Central memory CD4-positive, alpha-beta T cell (primary cell): Measurements from ENCODE around the gene RPH3AL.
"Not testable (repeated sequence)": the region's sequence is repeated elsewhere in the genome, so short reads cannot be mapped to it uniquely, and the experiment has no call there.

ENCODE experiments used
- DNase-seq: peaks from one replicate; pipeline ENCODE4 v3.0.0; 2022

The RPH3AL gene

GRCh38 chr17:335691-336090 is 16.9 kb downstream of the RPH3AL start:
- DNase-seq: no peak

- DNase-seq: no peak
Observed at GRCh38 chr17:334974-335481, 17.6 kb downstream of the RPH3AL start.

DNA sequence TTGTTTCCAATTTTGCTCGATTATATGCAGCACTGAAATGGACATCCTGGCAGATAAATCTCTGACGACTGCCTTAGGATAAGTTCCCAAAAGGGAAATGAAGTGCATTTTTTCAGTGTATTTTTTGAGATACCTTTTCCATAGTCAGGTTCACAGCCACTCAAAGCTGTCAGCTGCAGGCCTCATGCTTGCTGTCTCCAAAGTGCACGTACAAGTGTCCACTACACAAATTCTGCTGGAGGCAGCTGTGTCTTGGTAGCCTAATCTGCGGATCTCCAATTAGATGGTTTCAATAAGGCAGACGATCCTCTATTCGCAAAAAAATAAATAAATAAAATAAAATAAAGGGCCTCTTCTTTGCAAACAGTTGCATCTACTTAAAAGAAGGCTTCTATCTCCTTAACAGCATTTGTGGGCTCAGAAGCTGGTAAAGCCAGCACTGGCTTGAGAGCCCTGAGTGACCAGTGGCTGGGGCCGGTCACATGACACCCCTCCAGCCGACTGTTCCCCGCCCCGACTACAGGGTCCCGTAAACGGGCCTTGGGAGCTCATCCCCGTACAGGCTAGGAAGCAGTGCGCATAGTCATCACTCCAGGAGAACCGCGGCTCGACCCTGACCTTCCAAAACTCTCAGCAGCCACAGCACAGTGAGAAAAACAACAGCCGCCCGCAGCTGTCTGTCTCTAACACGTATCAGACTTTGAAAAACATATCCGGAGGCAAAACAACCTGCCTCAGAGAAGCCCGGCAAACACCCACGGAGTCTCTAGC is 18.8 kb downstream of the RPH3AL start:
- no peak for DNase-seq

- no peak for DNase-seq
Observed at GRCh38 chr17:332558-333322, 19.9 kb downstream of the RPH3AL start.

- DNase-seq: no peak
Observed at GRCh38 chr17:332023-332422, 20.6 kb downstream of the RPH3AL start.

DNA sequence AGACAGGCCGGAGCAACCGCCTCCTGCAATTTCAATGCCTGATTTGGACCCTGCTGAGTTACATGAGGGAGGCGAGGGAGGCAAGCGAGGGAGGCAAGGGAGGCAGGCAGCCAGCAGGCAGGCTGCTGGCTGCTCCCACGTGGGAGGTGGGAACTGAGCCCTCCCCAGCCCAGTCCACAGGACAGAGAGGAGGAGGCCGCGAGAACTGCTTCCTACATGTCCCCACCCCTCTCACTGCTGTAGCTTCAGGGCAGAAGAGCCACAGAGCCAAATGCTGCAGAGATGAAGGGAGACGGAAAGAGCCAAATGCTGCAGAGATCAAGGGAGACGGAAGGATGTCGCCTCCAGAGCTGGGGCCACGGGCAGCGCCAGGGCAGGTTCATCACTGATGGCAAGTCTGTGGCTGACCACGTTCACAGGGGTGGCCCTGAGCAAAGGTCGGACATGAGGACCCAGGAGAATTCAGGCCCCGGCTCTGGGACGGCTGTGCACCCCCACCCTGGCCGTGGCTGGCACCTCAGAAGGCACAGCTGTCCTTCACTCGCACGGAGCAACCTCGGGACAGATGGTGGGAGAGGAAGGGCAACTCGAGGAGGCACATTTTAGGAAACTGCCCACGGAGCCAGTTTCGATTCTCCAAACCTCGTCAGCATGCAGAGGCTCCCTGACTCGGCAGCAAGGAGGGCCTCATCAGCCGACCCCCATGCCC is 21.5 kb downstream of the RPH3AL start:
- peak; percentile 50 for DNase-seq

- DNase-seq: no peak
Observed at GRCh38 chr17:329784-330420, 22.7 kb downstream of the RPH3AL start.

DNA sequence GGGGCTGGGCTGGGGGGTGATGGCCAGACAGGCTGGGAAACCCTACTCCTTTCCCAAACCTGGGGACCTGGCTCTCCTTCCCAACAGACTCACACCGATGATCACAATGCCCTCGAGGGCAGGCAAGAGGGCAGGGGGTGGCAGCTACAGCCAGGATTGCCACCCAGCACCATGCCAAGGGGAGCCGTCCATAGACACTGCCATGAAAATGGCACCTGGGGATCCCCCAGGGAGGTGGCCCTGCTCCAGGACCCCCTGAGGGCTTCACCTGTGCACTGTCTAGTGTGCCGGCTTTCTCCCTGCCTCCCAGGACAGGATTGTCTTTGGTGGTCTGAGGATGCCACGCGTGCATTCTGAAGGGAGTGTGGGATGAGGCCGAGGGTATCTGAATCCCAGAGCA is 24.6 kb downstream of the RPH3AL start:
- DNase-seq: no peak

DNA sequence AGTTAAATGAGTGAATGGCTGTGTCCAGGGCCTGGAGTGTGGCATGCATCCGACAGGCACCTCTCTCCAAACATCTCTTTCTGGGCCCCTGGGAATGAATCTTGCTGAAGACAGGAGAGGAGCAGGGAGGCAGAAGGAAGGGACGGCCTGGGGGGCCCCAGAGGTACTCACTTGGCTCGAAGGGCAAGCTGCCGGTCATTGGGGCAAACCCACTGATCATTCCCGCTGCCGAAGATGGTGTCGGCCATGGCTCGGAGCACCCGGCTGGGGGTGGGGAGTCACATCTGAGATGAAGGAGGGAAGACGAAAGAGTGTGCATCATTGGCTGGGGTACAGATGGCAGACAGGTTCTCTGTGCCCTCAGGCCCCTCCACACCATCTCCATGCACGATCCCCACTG is 25.3 kb downstream of the RPH3AL start:
- no peak for DNase-seq

- no peak for DNase-seq
Observed at GRCh38 chr17:326010-326621, 26.5 kb downstream of the RPH3AL start.

DNA sequence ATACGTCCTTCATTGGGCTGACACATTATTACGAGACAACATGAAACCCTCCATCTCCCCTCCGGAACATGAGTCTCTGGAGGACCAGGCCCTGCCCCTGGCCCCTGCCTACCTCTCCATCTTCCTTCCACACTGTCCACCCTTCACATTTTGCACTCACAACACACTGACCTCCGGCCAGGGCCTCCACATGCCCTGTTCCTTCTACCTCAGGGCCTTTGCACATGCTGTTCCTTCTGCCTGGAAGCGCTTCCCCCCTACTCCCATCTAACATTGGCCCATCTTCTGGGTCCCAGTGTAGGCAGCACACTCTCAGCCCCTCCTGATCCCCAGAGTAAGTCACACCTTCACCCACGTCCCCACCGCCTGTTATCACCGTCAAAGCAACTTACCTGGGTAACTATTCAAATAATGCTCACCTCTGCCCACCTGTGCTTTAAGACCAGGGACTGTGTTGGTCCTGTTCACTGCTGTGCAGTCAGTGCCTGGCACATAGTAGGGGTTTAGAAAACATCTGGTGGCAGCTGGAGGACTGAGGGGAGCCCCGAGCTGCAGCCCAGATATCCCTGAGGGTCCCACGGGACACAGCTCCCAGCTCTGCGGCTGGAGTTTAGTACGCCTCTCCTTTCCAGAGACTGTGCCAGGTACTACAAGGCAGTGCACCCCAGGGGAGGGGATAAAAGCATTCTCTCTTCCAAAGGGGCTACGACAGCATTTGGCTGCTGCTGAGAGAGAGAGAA is 27.2 kb downstream of the RPH3AL start:
- DNase-seq: no peak

GRCh38 chr17:323721-324571 is 28.7 kb downstream of the RPH3AL start:
- no peak for DNase-seq

DNA sequence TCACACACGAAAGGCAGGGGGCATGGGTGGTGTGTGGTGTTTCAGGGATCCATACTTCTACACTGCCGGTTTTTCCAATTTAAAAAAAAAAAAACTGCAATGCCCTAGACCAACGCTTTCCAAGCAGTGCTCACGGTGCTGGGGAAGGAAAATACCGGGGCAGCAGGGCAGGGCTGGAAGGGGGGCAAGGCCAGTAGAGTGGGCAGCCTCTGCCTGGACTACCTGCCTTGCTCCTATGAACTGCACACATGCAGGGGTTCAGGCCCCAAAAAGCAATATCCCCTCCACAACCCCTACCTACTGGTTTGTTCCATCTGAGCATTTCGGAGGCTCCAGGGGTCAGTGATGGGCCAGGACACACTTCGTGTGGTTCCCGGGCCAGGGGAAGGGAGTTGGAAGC is 29.4 kb downstream of the RPH3AL start:
- no peak for DNase-seq

DNA sequence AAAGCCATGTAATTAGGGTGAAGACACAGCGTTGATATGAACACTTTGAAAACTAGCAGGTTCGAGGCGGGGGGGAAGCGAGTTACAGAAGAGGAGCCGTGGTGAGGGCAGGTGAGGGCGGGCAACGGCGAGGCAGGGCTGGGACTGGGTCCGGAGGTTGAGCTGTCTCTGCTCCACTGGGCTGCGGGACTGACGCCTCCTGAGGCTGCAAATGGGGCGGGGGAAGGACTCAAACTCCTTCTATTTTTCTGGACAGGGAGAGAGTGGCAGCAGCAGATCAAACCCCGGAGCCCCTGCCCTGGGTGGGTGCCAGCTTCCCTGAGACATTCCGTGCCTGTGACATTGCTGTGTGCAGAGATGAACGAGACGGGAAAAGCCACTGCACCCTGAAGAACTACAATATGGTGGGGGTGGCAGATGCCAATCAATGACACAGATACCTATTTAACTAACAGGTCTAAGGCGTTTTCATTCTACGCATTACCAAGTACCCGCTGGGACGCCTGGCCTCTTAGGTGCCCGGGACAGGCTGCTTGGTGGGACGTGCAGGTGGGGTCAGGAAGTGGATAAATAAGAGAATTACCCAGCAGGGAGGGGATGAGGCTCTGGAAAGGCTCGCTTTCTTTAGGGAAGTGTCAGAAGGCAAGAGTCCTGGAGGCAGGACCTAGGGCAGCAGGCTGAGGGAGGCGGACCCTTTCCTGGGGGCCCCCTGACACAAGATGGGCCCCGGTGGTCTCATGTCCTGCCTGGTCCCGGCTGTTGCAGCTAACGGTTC is 30.4 kb downstream of the RPH3AL start:
- DNase-seq: no peak

GRCh38 chr17:321386-321941 is 31.1 kb downstream of the RPH3AL start:
- no peak for DNase-seq

GRCh38 chr17:320809-321385 is 31.7 kb downstream of the RPH3AL start:
- no peak for DNase-seq

- DNase-seq: no peak
Observed at GRCh38 chr17:320139-320538, 32.5 kb downstream of the RPH3AL start.

- DNase-seq: no peak
Observed at GRCh38 chr17:319266-319665, 33.3 kb downstream of the RPH3AL start.

GRCh38 chr17:317070-317469 is 35.5 kb downstream of the RPH3AL start:
- not testable (repeated sequence) for DNase-seq
